MV-4-11 (cell line): ENCODE data around the gene RPL22.
A peak's percentile ranks its signal among the peaks of the same experiment; 100 is the strongest.

ENCODE experiments used
- DNase-seq: peaks from one replicate; lab custom pipeline; 2025; lab: John Stamatoyannopoulos, UW

Gene RPL22

DNA sequence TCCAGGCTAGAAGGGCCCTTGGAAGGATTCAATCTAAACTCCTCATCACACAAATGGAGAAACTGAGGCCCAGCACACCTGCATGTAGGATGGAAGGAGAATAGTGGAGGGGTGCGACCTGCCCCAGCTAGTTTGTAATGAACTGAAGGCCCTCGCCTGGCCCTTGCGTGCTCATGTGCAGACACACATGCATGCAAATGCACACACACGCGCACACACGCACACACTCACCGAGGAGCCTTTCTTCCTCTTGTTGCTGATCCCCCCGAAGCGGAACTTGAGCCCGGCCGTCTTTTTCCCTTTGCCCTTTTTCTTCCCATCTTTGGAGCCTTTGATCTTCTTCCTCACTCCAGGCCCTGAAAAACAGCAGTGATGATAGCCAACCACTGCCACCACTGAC is 47.2 kb downstream of the RPL22 start:
- DNase-seq: peak; percentile 81

DNA sequence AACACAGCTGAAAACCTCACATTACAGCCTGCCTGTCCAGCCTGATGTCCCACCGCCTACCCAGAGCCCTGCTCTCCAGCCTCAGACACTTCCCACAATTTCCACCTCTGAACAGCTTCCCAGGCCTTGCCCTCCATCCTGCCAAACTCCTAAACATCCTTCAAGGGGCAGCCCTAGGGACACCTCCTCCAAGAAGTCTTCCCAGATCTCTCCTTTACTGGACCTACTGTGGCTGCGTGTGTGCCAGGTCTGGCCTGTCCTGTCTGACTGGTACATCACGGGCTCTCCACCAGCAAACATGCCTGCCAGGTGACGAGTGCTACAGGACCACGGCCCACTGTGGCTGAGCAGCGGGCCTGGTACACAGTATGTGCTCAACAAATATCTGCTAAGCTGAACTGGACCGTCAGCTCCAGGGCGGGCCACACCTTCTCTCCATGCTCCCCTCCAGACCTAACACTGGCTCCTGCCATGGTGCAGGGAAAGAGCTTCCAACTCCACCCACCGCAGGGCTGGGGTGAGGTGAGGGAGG is 48.0 kb downstream of the RPL22 start:
- DNase-seq: no peak

DNA sequence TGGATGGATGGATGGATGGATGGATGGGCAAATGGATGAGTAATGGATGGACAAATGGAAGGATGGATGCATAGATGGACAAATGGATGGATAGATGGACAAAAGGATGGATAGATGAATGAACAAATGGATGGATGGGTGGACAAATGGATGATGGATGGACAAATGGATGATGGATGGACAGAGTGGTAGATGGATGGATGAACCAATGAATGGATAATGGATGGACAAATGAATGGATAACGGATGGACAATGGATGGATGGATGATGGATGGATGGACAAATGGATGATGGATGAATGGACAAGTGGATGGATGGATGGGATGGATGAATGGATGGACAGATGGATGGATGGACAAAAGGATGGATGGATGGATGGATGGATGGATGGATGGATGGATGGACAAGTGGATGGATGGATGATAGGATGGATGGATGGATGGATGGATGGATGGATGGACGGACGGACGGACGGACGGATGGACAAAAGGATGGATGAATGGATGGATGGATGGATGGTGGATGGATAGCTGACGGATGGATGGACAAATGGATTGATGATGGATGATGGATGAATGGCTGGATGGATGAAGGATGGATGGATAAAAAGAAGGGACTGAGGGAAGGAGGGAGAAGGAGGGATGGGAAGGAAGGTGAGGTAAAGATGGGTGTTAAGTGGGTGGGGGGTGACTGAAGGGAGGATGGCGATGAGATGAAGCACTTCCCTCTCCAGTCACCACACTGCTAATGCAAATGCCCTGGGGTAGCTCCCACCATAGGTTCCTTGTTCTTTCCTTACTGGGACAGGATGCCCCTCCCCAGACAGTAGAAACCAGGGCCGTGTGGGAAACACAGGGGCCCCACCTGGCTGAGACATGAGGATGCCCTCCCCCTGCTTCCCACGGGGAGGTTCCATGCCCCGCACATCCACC is 49.1 kb downstream of the RPL22 start:
- no peak for DNase-seq

DNA sequence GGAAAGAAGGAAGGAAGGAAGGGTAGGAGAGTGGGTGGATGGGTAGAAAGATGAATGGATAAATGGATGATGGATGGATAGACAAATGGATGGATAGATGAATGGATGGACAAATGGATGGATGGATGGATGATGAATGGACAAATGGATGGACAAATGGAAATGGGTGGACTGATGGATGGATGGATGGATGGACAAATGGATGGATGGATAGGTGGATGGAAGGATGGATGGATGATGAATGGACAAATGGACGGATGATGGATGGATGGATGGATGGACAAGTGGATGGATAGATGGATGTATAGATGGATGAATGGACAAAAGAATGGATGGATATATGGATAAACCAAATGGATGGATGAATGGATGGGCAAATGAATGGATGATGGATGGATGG is 49.8 kb downstream of the RPL22 start:
- no peak for DNase-seq

DNA sequence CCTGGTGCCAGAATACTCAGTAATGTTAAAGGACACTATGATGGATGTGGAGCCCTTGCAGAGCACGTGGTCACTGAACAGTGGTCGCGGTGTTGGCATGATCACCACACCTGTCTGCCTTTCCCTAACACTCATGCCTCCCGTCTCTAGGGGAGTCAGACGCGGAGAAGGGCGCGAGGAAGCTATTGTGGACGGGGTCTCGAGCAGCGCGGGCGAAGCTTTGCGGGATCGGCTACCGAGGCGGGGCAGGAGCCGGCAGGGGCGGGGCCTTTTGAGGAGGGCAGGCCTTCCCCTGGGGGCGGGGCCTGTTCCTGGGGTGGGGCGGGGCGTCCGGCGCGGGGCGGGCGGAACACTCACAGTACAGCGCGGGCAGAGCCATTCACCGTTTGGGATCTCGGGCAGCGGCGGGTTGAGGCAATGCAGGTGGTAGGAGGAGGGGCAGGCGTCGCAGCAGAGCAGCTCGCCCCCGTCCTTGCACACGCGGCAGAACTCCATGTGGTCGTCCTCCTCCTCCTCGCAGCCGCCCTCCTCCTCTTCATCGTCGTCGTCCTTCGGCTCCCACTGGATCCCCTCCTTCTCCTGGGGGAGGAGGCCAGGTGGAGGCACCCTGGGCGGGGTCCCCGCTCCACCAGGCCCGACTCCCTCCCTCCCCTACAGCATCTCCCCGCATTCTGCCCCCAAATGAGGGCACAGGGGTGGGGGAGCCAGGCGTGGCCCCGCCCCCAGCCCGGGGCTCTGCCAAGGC is 50.7 kb downstream of the RPL22 start:
- DNase-seq: peak; percentile 37

DNA sequence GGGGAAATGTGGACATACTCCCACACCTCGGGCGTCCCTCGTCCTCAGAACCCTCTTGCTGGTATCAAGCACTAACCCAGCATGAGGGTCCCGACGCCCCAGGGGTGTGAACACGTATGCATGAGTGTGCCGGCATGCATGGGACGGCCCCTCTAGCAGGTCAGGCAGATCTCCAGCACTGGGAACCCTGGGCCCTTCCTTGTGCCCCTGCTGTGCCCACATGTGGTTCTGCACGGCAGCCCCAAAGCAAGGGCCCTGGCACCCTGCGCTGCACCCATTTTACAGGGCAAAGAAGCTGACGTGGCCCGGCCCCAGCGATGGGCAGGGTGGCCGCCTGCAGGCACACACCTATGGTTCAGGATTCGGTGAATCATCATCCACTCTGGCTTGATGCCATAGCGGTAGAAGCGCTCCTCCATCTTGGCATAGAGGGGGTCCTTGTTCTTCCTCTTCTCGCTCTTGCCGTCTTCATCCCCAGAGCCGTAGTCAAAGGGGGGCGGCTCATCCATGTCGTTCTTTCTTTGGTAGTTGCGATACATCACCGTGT is 53.5 kb downstream of the RPL22 start:
- DNase-seq: no peak

DNA sequence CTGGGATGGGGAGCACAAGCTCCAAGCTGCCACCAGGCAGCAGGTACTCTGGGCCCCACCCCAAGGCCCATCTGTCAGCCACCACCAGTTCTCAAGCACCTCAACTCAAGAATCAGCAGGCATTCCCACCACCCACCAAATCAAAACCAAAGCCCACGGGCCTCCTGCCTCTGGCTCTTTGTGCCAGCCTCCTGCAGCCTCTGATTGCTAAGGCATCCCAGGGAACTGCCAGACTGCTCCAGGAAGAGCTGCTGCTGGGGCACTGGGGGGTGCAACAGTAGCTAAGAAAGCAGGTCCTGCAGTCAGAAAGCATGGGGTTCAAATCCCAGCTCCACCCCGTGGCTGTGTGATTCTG is 54.0 kb downstream of the RPL22 start:
- no peak for DNase-seq

DNA sequence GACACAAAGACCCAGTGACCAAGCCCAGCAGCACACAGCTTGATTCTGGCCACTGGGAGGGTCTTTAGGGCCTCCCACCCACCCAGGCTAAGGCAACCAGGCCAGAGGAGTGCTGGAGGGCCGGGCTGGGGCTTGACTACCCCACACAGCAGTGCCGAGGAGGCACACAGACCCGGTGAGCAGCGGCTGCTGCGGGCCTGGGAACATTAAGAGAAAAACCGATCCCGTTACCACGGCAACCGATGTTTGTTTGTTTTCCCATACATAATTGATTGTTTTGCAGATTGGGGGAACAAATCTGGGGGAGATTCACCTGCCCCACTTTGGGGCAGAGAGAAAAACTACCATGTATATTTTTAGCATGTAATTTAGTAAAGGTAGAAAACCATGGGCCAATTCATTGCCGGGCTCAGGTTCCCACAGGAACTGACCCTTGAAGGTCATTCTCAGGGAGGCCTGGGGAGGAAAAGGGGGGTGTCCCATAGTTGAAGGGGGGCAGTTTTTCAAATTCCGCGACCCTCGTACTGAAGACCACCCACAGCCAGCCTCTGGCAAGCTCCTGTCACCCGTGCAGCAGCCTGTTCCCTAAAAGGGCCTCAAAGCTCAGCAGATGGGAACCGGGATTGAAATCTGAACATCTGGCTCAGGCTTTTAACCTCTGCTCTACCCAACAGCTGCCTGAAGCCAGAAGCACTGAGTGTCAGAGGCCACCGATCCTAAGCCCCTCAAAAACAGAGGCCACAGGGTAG is 54.6 kb downstream of the RPL22 start:
- DNase-seq: no peak

DNA sequence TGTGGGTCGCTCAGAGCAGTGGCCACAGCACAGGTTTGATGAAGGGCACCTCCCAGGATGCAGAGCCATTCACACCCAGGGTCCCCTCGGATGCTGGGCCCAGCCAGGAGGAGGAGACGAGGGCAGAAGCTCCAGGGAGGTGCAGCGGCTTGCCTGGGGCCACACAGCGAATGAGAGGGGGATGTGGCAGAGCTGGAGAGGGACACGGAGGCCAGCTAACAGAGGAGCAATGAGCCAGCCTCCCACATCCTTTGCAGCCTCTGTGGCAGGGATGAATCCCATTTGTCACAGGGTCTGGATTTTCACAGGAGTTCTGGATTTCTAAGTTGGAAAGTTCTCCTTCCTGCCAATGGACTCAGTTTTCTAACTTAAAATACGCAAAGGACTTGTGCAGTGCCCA is 55.2 kb downstream of the RPL22 start:
- DNase-seq: no peak

DNA sequence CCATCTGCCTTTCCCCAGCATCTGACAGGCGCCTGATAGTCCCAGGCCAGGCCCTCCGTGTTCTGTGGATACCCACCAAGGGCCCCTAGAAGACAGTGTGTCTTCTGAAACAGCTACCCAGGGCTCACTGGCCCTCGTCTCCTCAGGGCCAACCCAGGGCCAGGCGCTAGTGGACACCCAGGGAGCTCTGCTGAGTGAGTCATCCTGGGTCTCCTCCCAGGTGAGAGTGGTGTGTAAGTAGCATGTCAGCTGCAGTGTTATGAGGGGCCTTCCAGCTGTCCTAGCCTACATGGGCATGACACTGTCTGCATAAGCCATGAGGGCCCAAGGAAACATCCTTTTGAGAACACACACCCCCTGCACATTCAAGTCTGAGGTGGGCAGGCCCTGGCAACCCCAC is 56.0 kb downstream of the RPL22 start:
- no peak for DNase-seq

DNA sequence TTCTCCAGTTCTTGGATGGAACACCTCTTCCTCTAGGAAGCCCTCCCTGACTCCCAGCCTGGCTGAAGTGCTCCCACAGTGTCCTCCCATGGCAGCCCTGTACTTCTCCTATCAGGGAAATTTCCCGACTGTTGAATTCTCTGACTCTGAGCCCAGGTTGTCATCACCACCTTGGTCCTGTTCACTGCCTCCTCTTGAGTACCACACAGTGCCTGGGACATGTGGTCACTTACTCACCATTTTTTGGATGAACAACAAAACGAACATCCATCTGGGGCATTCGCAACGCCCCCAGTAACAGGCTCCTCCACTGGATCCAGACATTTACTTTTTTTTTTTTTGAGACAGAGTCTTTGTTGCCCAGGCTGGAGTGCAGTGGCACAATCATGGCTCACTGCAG is 56.7 kb downstream of the RPL22 start:
- DNase-seq: no peak

DNA sequence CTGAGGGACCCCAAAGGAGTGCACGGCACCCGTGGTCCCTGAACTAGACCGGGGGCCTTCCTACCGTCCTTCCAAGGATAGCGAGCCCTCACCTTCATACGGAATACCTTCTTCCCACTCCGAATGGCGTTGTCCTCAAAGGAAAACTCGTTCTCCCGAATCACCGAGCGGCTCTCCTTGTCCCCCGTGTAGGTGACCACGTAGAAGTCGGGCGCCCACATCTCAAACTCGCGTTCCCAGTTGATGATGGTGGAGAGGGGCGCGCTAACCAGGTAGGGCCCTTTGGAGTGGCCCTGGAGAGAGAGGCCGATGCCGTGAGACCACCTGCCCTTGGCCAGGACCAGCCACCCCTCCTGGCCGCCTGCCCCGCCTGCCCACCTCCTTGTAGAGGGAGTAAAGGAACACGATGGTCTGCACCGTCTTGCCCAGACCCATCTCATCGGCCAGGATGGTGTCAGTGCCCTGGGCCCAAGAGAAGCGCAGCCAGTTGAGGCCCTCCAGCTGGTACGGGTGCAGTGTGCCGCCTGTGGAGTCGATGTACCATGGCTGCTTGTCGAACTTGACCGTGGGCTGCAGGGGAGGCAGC is 57.3 kb downstream of the RPL22 start:
- no peak for DNase-seq

DNA sequence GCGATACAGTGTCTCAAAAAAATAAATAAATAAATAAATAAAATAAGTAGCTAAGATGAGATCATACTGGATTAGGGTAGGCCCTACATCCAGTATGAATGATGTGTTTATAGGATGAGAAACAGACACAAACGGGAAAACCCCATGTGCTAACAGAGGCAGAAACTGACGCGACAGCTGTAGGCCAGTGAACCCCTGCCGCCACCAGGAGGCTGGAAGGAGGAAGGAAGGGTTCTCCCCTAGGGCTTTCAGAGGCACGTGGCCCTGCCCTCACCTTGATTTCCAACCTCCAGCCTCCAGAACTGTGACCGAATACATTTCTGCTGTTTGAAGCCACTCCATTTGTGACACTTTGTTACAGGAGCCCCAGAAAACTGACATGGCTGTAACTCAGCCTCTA is 57.8 kb downstream of the RPL22 start:
- peak; percentile 9 for DNase-seq

DNA sequence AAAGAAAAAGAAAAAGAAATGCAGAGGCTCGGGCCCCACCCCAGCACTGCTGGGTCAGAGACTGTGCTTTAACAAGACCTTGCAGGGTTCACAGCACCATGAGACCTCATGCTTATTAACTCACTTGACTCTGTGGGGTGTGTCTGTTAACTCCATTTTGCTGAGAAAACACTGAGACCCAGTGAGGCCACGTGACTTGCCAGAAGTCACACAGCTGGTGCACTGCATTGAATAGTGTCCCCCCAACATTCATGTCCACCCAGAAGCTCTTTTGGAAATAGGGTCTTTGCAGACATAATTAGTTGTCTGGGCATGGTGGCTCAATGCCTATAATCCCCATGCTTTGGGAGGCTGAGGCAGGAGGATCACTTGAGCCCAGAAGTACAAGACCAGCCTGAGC is 59.0 kb downstream of the RPL22 start:
- no peak for DNase-seq

DNA sequence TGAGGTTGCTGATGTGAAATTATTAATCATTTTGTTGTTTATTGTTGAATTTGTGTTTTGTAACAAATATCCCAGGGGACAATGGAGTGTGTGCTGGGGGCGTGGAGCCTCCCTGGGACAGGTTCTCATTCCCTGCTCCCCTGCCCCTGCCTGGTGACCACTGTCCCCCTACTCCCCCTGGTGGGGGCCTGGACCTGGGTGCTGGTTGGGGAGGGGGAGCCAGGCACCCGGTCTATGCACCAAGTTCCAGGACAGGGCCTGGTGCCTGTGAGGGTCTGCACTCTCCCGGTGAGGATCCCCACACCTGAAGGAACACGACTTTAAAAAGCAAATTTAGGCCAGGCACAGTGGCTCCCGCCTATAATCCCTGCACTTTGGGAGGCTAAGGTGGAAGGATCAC is 61.6 kb downstream of the RPL22 start:
- no peak for DNase-seq

DNA sequence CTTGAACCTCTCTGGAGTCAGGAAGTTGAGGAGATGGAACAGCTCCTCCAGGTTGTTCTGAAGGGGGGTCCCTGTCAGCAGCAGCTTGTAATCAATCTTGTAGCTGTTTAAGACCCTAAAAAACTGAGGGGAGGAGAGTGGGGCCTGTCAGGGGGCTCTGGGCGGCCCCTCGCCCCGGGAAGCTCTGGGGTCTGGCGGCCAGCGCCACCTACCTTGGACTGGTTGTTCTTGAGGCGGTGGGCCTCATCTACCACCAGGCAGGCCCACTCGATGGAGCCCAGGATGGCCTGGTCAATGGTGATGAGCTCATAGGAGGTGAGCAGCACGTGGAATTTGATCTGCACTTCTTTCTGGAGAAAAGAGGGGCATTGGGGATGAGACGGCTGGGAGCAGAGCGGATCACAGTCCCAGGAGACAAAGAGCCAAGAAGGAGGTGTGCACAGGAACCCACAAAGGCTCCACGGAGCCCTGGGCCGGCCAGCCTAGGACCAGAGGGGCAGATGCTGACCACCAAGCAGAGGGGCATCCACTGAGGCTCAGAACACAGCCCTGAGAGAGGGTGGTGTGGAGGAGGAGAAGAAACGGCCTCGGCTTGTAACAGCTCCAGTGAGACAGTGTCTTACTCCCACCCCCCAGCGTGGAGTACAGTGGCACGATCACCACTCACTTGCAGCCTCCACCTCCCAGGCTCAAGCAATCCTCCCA is 62.7 kb downstream of the RPL22 start:
- DNase-seq: no peak
